H9 (cell line): ENCODE data around the gene ARHGAP9. TPM values are rescaled to one million over a fixed set of nuclear protein-coding genes. Genes with fewer than 3 reads are reported as not detected.
"Not testable (repeated sequence)": the region's sequence is repeated elsewhere in the genome, so short reads cannot be mapped to it uniquely, and the experiment has no call there.

Source experiments
- DNase-seq: peaks from one replicate; pipeline ENCODE4 v3.0.0-alpha.2; 2017
- H2AFZ ChIP-seq: one replicate; pipeline ENCODE4 v1.6.1; 2013; ENCODE audit warnings: mild to moderate bottlenecking, low read length, control low read depth, moderate library complexity
- H2AK5ac ChIP-seq: 2 replicates; pipeline ENCODE4 v1.6.1; 2013; ENCODE audit warnings: low read length, control low read depth, mixed read lengths; ENCODE audit not compliant: insufficient read length
- H2BK120ac ChIP-seq: one replicate; pipeline ENCODE4 v1.6.1; 2013; ENCODE audit warnings: low read depth, mild to moderate bottlenecking, low read length, control low read depth, inconsistent platforms; ENCODE audit not compliant: poor library complexity, severe bottlenecking
- H2BK12ac ChIP-seq: 2 replicates; pipeline ENCODE4 v1.6.1; 2013; ENCODE audit warnings: low read length, control low read depth, mixed read lengths, low read depth; ENCODE audit not compliant: insufficient read length
- H2BK15ac ChIP-seq: 2 replicates; pipeline ENCODE4 v1.6.1; 2013; ENCODE audit warnings: low read depth, low read length, control low read depth
- H2BK20ac ChIP-seq: one replicate; pipeline ENCODE4 v1.6.1; 2013; ENCODE audit warnings: low read depth, mild to moderate bottlenecking, low read length, control low read depth, inconsistent platforms; ENCODE audit not compliant: poor library complexity, severe bottlenecking
- H2BK5ac ChIP-seq: 2 replicates; pipeline ENCODE4 v1.6.1; 2013; ENCODE audit warnings: low read length, control low read depth, mixed read lengths; ENCODE audit not compliant: insufficient read length
- H3K14ac ChIP-seq: 2 replicates; pipeline ENCODE4 v1.6.1; 2013; ENCODE audit warnings: low read length, control low read depth; ENCODE audit not compliant: insufficient read depth
- H3K18ac ChIP-seq: 2 replicates; pipeline ENCODE4 v1.6.1; 2013; ENCODE audit warnings: low read depth, mild to moderate bottlenecking, mixed read lengths, low read length, control low read depth; ENCODE audit not compliant: insufficient read length
- H3K23ac ChIP-seq: 2 replicates; pipeline ENCODE4 v1.6.1; 2013; ENCODE audit warnings: low read length, control low read depth, mixed read lengths, low read depth; ENCODE audit not compliant: insufficient read length
- H3K23me2 ChIP-seq: 2 replicates; pipeline ENCODE4 v1.6.1; 2013; ENCODE audit warnings: low read depth, mild to moderate bottlenecking, mixed read lengths, low read length, control low read depth; ENCODE audit not compliant: insufficient read length, poor library complexity, severe bottlenecking
- H3K27ac ChIP-seq: 2 replicates; pipeline ENCODE4 v1.5.1; 2013; ENCODE audit warnings: low read length, control low read depth, mixed read lengths, low read depth; ENCODE audit not compliant: insufficient read length
- H3K27me3 ChIP-seq: 2 replicates; pipeline ENCODE4 v1.6.1; 2013; ENCODE audit warnings: low read length, control low read depth, inconsistent platforms; ENCODE audit not compliant: insufficient read depth
- H3K4ac ChIP-seq: 2 replicates; pipeline ENCODE4 v1.6.1; 2013; ENCODE audit warnings: low read depth, mild to moderate bottlenecking, control low read depth, inconsistent platforms, low read length, moderate library complexity
- H3K4me1 ChIP-seq: 2 replicates; pipeline ENCODE4 v1.6.1; 2013; ENCODE audit warnings: low read length, control low read depth, inconsistent platforms; ENCODE audit not compliant: insufficient read depth
- H3K4me2 ChIP-seq: 2 replicates; pipeline ENCODE4 v1.6.1; 2013; ENCODE audit warnings: low read length, control low read depth, mixed read lengths; ENCODE audit not compliant: insufficient read length, insufficient read depth
- H3K56ac ChIP-seq: 2 replicates; pipeline ENCODE4 v1.6.1; 2013; ENCODE audit warnings: low read depth, mild to moderate bottlenecking, mixed read lengths, low read length, control low read depth; ENCODE audit not compliant: insufficient read length
- H3K79me1 ChIP-seq: 2 replicates; pipeline ENCODE4 v1.6.1; 2013; ENCODE audit warnings: low read depth, mild to moderate bottlenecking, moderate library complexity, low read length, control low read depth, inconsistent platforms; ENCODE audit not compliant: insufficient read depth, poor library complexity, severe bottlenecking
- H3K79me2 ChIP-seq: 2 replicates; pipeline ENCODE4 v1.6.1; 2013; ENCODE audit warnings: low read length, control low read depth, inconsistent platforms; ENCODE audit not compliant: insufficient read depth
- H3K9ac ChIP-seq: 2 replicates; pipeline ENCODE4 v1.6.1; 2013; ENCODE audit warnings: low read length, control low read depth, mixed read lengths; ENCODE audit not compliant: insufficient read length; ENCODE audit errors: extremely low read depth
- H3K9me3 ChIP-seq: one replicate; pipeline ENCODE4 v1.6.1; 2013; ENCODE audit warnings: low read depth, low read length, inconsistent platforms; ENCODE audit not compliant: control insufficient read depth
- H3T11ph ChIP-seq: one replicate; pipeline ENCODE4 v1.6.1; 2013; ENCODE audit warnings: mild to moderate bottlenecking, low read length, control low read depth, inconsistent platforms
- H4K20me1 ChIP-seq: one replicate; pipeline ENCODE4 v1.6.1; 2013; ENCODE audit not compliant: control insufficient read depth, insufficient read length, insufficient read depth
- H4K5ac ChIP-seq: 2 replicates; pipeline ENCODE4 v1.6.1; 2013; ENCODE audit warnings: low read depth, mild to moderate bottlenecking, mixed read lengths, low read length, control low read depth; ENCODE audit not compliant: insufficient read length
- H4K8ac ChIP-seq: replicated peaks from 2 replicates; pipeline ENCODE4 v1.6.1; 2013; ENCODE audit warnings: low read length, control low read depth, mixed read lengths, low read depth; ENCODE audit not compliant: insufficient read length
- H4K91ac ChIP-seq: 2 replicates; pipeline ENCODE4 v1.6.1; 2013; ENCODE audit warnings: low read depth, mild to moderate bottlenecking, moderate library complexity, mixed read lengths, low read length, control low read depth; ENCODE audit not compliant: insufficient read length
- H3K27ac Mint-ChIP-seq, 3 experiments: 2 replicates in 2 of 3; 3 replicates in 1 of 3; pipeline ENCODE4 v1.8.0; 2020 to 2021; ENCODE audit warnings: mixed read lengths in 3 of 3, mild to moderate bottlenecking in 1 of 3, moderate library complexity in 1 of 3
- H3K27me3 Mint-ChIP-seq: 2 replicates; pipeline ENCODE4 v1.8.0; 2021; ENCODE audit warnings: low read depth, mild to moderate bottlenecking, moderate library complexity, mixed read lengths
- H3K36me3 Mint-ChIP-seq, 3 experiments: 2 replicates in 2 of 3; 3 replicates in 1 of 3; pipeline ENCODE4 v1.8.0; 2020 to 2021; ENCODE audit warnings: low read depth in 3 of 3, mixed read lengths in 3 of 3; ENCODE audit not compliant: insufficient read depth in 1 of 3
- H3K4me1 Mint-ChIP-seq, 2 experiments: 2 replicates each; pipeline ENCODE4 v1.8.0; 2020; ENCODE audit warnings: mixed read lengths in 2 of 2
- H3K4me3 Mint-ChIP-seq, 2 experiments: 2 replicates in 1 of 2; 3 replicates in 1 of 2; pipeline ENCODE4 v1.8.0; 2020 to 2021; ENCODE audit warnings: mild to moderate bottlenecking in 2 of 2, mixed read lengths in 2 of 2, moderate library complexity in 1 of 2
- H3K9me3 Mint-ChIP-seq, 2 experiments: 2 replicates in 1 of 2; 3 replicates in 1 of 2; pipeline ENCODE4 v1.8.0; 2020; ENCODE audit warnings: mild to moderate bottlenecking in 2 of 2, mixed read lengths in 2 of 2, moderate library complexity in 1 of 2
- CTCF ChIP-seq: fragments of 200-600 bp; sonication (generic); conservative IDR thresholded peaks from 3 replicates; pipeline ENCODE4 v1.8.0; 2021; ENCODE audit warnings: antibody characterized with exemption, mild to moderate bottlenecking
- WGBS: extraction: QIAGEN DNeasy Blood & Tissue Kit; methylation state at CpG from one replicate; pipeline ENCODE4 v1.1.7; 2013; ENCODE audit warnings: missing lambda C conversion rate, low lambda C conversion rate, mixed read lengths; ENCODE audit not compliant: insufficient read length; ENCODE audit errors: extremely low coverage; 5-methylcytosine and 5-hydroxymethylcytosine counted together
- total RNA-seq: library from RNA; stranded (reverse); gene quantifications from 2 replicates; pipeline ENCODE4 v1.2.1, GENCODE V29; 2021

The ARHGAP9 gene
- total RNA-seq, 1 experiment from 2014 or later: 3.7 TPM

GRCh38 chr12:57441846-57442427 is 37.7 kb downstream of the ARHGAP9 start:
- Mint-ChIP-seq H3K4me3 (no peak overlapping the region), H3K36me3 (peaks cover 2 to 8% (median 4%) of the 10 kb centered on the region in 3 experiments; a peak in 4 of 7 replicates), H3K27me3 (peaks cover 4% of the 10 kb centered on the region; the same call in 1 of the 2 replicates), H3K27ac (no peak overlapping the region), H3K4me1 (no peaks in the 10 kb centered on the region), H3K9me3 (peaks cover 9 to 13% of the 10 kb centered on the region in 2 experiments)
- TF ChIP-seq CTCF: no peak
- WGBS: no CpG with 5 or more reads among the region's 1 CpG
- Histone ChIP-seq H2BK5ac (no peak overlapping the region), H3K23ac (no peak overlapping the region), H3K4me2 (no peak overlapping the region), H3K4ac (no peak overlapping the region), H3K27ac (no peak overlapping the region), H3K27me3 (no peaks in the 10 kb centered on the region), H3K79me2 (no peaks in the 10 kb centered on the region), H2BK20ac (no peak overlapping the region), H4K91ac (no peak overlapping the region), H3K9ac (no peak overlapping the region), H3K56ac (no peak overlapping the region), H3K9me3 (no peaks in the 10 kb centered on the region), H4K5ac (no peak overlapping the region), H2BK12ac (no peak overlapping the region), H3K23me2 (no peaks in the 10 kb centered on the region), H2BK15ac (no peak overlapping the region), H3K18ac (no peak overlapping the region), H2BK120ac (no peak overlapping the region), H3K14ac (no peak overlapping the region), H3T11ph (no peak overlapping the region), H3K79me1 (no peaks in the 10 kb centered on the region), H4K8ac (no peak overlapping the region), H4K20me1 (no peaks in the 10 kb centered on the region), H3K4me1 (no peaks in the 10 kb centered on the region), H2AK5ac (no peak overlapping the region), H2AFZ (no peak overlapping the region)
- DNase-seq: no peak

GRCh38 chr12:57441393-57441792 is 38.3 kb downstream of the ARHGAP9 start:
- H3K9me3 Mint-ChIP-seq: peaks cover 9 to 13% of the 10 kb centered on the region in 2 experiments
- H3K27me3 Mint-ChIP-seq, H3K4me1 Mint-ChIP-seq, H3K18ac ChIP-seq, H2BK15ac ChIP-seq, H3K9me3 ChIP-seq, H3K4me1 ChIP-seq, H3K79me2 ChIP-seq, H3K27ac Mint-ChIP-seq, H2AK5ac ChIP-seq, H3K27ac ChIP-seq, H3K4me3 Mint-ChIP-seq, H3K23me2 ChIP-seq, H2BK12ac ChIP-seq, H3K4ac ChIP-seq, H2BK5ac ChIP-seq, H3K9ac ChIP-seq, H4K91ac ChIP-seq, H3K4me2 ChIP-seq, H4K5ac ChIP-seq, DNase-seq, H3T11ph ChIP-seq, H3K23ac ChIP-seq, H3K14ac ChIP-seq, H2BK20ac ChIP-seq, H3K56ac ChIP-seq, H2BK120ac ChIP-seq, H2AFZ ChIP-seq, H3K27me3 ChIP-seq, H4K20me1 ChIP-seq, H4K8ac ChIP-seq, H3K79me1 ChIP-seq, H3K36me3 Mint-ChIP-seq: not testable (repeated sequence)
- WGBS: no CpG with 5 or more reads among the region's 2 CpGs
